Measurements from ENCODE around the gene MGRN1.

The MGRN1 gene

GRCh38 chr16:4686497-4687210 is 62.0 kb downstream of the MGRN1 start:
- Histone ChIP-seq H3K4me1 (ENCODE audit: control insufficient read depth, insufficient read depth, low read length) (no peaks in the 10 kb centered on the region), H3K27ac (ENCODE audit: extremely low read depth, low read depth, low read length) (no peak overlapping the region), H3K36me3 (ENCODE audit: control insufficient read depth in 2 of 2, insufficient read depth in 1 of 2, low read length in 2 of 2) (peaks cover 0 to 74% of the 10 kb centered on the region in 2 experiments; a peak in 1 of 3 replicates), H3K9me3 (ENCODE audit: control insufficient read depth, insufficient read depth, low read depth, low read length) (no peaks in the 10 kb centered on the region), H3K4me3 (ENCODE audit: low read depth, low read length) (no peak overlapping the region)
- TF ChIP-seq ZNF639 (tag by site-specific recombination; IDR thresholded peaks at IDR 0.05) (no peak), ZNF623 (tag by site-specific recombination; IDR thresholded peaks at IDR 0.05) (no peak), BCL11A (tag by site-specific recombination; IDR thresholded peaks at IDR 0.05; ENCODE audit: low read depth) (no peak), ZBTB26 (tag by site-specific recombination; optimal IDR thresholded peaks at IDR 0.05) (no peak), ZNF777 (tag by site-specific recombination; IDR thresholded peaks at IDR 0.05; ENCODE audit: borderline replicate concordance) (no peak), ZNF585B (tag by site-specific recombination; IDR thresholded peaks at IDR 0.05) (no peak), ZNF148 (tag by site-specific recombination; IDR thresholded peaks at IDR 0.05; ENCODE audit: borderline replicate concordance) (no peak), SALL2 (tag by site-specific recombination; IDR thresholded peaks at IDR 0.05; ENCODE audit: borderline replicate concordance) (no peak), ZBTB48 (tag by site-specific recombination; IDR thresholded peaks at IDR 0.05) (no peak), ZNF174 (tag by site-specific recombination; IDR thresholded peaks at IDR 0.05) (no peak), ZNF785 (tag by site-specific recombination; IDR thresholded peaks at IDR 0.05) (no peak), ZSCAN5A (tag by site-specific recombination; IDR thresholded peaks at IDR 0.05) (no peak), ZNF423 (tag by site-specific recombination; IDR thresholded peaks at IDR 0.05) (no peak)
- ChIA-PET POLR2A (no interaction called here), CTCF (no interaction called here)

DNA sequence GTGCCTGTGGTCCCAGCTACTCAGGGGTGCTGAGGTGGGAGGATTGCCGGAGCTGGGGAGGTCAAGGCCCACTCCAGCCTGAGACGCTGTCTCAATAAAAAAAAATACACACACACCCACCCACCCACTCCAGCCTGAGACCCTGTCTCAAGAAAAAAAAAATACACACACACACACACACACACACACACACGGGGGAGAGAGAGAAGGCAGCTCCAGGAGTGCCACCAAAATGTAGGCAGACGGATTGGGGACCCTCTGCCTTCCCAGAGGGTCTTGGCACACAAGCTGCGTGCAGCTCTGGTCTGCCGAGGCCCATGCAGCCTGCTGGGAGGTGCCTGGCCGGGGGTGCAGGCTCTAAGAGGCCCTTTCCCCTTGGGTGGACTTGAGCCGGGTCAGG is 62.8 kb downstream of the MGRN1 start:
- POLR2A ChIA-PET: no interaction called here
- Histone ChIP-seq H3K27ac (ENCODE audit: extremely low read depth, low read depth, low read length) (no peak overlapping the region), H3K4me1 (ENCODE audit: control insufficient read depth, insufficient read depth, low read length) (no peaks in the 10 kb centered on the region), H3K9me3 (ENCODE audit: control insufficient read depth, insufficient read depth, low read depth, low read length) (no peaks in the 10 kb centered on the region), H3K36me3 (ENCODE audit: control insufficient read depth in 2 of 2, insufficient read depth in 1 of 2, low read length in 2 of 2) (peaks cover 0 to 67% of the 10 kb centered on the region in 2 experiments; a peak in 1 of 3 replicates), H3K4me3 (ENCODE audit: low read depth, low read length) (no peak overlapping the region)
- CTCF ChIA-PET: no interaction called here
- TF ChIP-seq EGR2 (tag by site-specific recombination; IDR thresholded peaks at IDR 0.05; ENCODE audit: low read depth) (peak; percentile 73), ZBTB21 (tag by site-specific recombination; IDR thresholded peaks at IDR 0.05) (no peak), ZNF449 (tag by site-specific recombination; IDR thresholded peaks at IDR 0.05) (no peak), ZNF324 (tag by site-specific recombination; IDR thresholded peaks at IDR 0.05) (no peak), ZSCAN4 (tag by site-specific recombination; IDR thresholded peaks at IDR 0.05) (peak; percentile 62), ZNF426 (tag by site-specific recombination; IDR thresholded peaks at IDR 0.05) (no peak), ZFHX2 (tag by site-specific recombination; conservative IDR thresholded peaks at IDR 0.05) (0 out of 2 replicates have a peak, but pooled peaks have one; percentile 32)
- TF ChIP-seq, protein P1, sequence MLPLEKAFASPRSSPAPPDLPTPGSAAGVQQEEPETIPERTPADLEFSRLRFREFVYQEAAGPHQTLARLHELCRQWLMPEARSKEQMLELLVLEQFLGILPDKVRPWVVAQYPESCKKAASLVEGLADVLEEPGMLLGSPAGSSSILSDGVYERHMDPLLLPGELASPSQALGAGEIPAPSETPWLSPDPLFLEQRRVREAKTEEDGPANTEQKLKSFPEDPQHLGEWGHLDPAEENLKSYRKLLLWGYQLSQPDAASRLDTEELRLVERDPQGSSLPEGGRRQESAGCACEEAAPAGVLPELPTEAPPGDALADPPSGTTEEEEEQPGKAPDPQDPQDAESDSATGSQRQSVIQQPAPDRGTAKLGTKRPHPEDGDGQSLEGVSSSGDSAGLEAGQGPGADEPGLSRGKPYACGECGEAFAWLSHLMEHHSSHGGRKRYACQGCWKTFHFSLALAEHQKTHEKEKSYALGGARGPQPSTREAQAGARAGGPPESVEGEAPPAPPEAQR (tag by site-specific recombination; IDR thresholded peaks at IDR 0.05): no peak
